Vagina (tissue), 2 donors: ENCODE data around the gene VAV3.

Experiments used
- CTCF ChIP-seq, 3 experiments: fragments of 450-650 bp in 2 of 3; fragments of 200-600 bp in 1 of 3; sonication (generic) in 1 of 3; IDR thresholded peaks; one replicate each; pipeline ENCODE4 v1.5.1; 2017 to 2019; ENCODE audit warnings: antibody characterized with exemption in 3 of 3, mild to moderate bottlenecking in 2 of 3, moderate library complexity in 2 of 3
- POLR2AphosphoS5 ChIP-seq, 2 donors: sonication (generic); formaldehyde crosslinking; IDR thresholded peaks; one replicate each; pipeline ENCODE4 v1.9.0; 2017; ENCODE audit warnings: antibody characterized with exemption in 2 of 2, mild to moderate bottlenecking in 2 of 2, low read depth in 1 of 2; ENCODE audit not compliant: insufficient read depth in 1 of 2

- TF ChIP-seq POLR2AphosphoS5 (IDR thresholded peaks at IDR 0.05; ENCODE audit: insufficient read depth in 1 of 2, low read depth in 1 of 2) (no peak), CTCF (IDR thresholded peaks at IDR 0.05) (no peak)
These were observed 355.2 kb downstream of the VAV3 start for GRCh38 chr1:107609808-107610207.
